Transverse colon (tissue), 4 donors: Measurements from ENCODE around the gene TUSC2. TPM values are rescaled to one million over a fixed set of nuclear protein-coding genes. Genes with fewer than 3 reads are reported as not detected.

ENCODE experiments used
- DNase-seq: peaks from one replicate; pipeline ENCODE4 v3.0.0-alpha.2; 2019
- H3K27ac ChIP-seq, 4 donors: fragments of 200-600 bp; sonication (generic); 2 replicates each; pipeline ENCODE4 v1.5.1; 2016 to 2018; ENCODE audit warnings: inconsistent platforms in 4 of 4
- H3K27me3 ChIP-seq: fragments of 200-600 bp; sonication (generic); 2 replicates; pipeline ENCODE4 v1.5.1; 2017; ENCODE audit warnings: inconsistent platforms
- H3K36me3 ChIP-seq, 4 donors: fragments of 200-600 bp; sonication (generic); 2 replicates each; pipeline ENCODE4 v1.5.1; 2017 to 2019; ENCODE audit warnings: inconsistent platforms in 4 of 4
- H3K4me1 ChIP-seq, 4 donors: fragments of 200-600 bp; sonication (generic); 2 replicates each; pipeline ENCODE4 v1.5.1; 2017 to 2020; ENCODE audit warnings: inconsistent platforms in 4 of 4
- H3K4me3 ChIP-seq, 4 donors: fragments of 200-600 bp; sonication (generic); 1 replicate in 1 of 4; 2 replicates in 3 of 4; pipeline versions ENCODE4 v1.5.1 to v1.6.1; 2017 to 2019; ENCODE audit warnings: inconsistent platforms in 4 of 4
- H3K9me3 ChIP-seq, 2 donors: fragments of 200-600 bp; sonication (generic); 2 replicates each; pipeline ENCODE4 v1.5.1; 2017 to 2019; ENCODE audit warnings: inconsistent platforms in 2 of 2
- EP300 ChIP-seq: sonication (generic); formaldehyde crosslinking; IDR thresholded peaks from one replicate; pipeline ENCODE4 v1.6.1; 2017; ENCODE audit warnings: antibody characterized with exemption, low read depth
- POLR2A ChIP-seq: fragments of 450-650 bp; IDR thresholded peaks from one replicate; pipeline ENCODE4 v1.6.1; 2016; ENCODE audit warnings: antibody characterized with exemption, mild to moderate bottlenecking, moderate library complexity
- POLR2AphosphoS5 ChIP-seq, 3 donors: sonication (generic); formaldehyde crosslinking; IDR thresholded peaks; one replicate each; pipeline ENCODE4 v1.6.1; 2016; ENCODE audit warnings: antibody characterized with exemption in 3 of 3
- WGBS, 2 donors: methylation state at CpG; one replicate each; pipeline ENCODE4 v1.1.5; 2018; ENCODE audit warnings: low coverage in 1 of 2; 5-methylcytosine and 5-hydroxymethylcytosine counted together
- in situ Hi-C, 4 donors: fragments of 200-750 bp; cut with MboI; loops; one replicate each; pipeline versions ENCODE4 v1.15.0 to v1.15.1; 2017; ENCODE audit warnings: low sequenced_read_pairs in 3 of 4, low pct_ligation_motif_present in 1 of 4, low pct_unique_long_range_greater_than_20kb in 1 of 4
- intact Hi-C: fragments of 100-400 bp; cut with DNase I; formaldehyde crosslinking; loops from one replicate; pipeline ENCODE4 v1.15.1; 2023; ENCODE audit warnings: low total_unique reads
- total RNA-seq, 4 donors: library from RNA; depleted of rRNA; stranded (reverse); fragments of >200 nt; gene quantifications; one replicate each; pipeline ENCODE4 v1.1.0, GENCODE V29; 2016
- TF ChIP-seq, protein P1 (sequence below), 5 experiments: fragments of 200-600 bp in 3 of 5; fragments of 450-650 bp in 2 of 5; sonication (generic) in 3 of 5; IDR thresholded peaks; 1 replicate in 2 of 5; 2 replicates in 3 of 5; pipeline ENCODE4 v1.5.1; 2016 to 2017; ENCODE audit warnings: antibody characterized with exemption in 5 of 5, inconsistent platforms in 3 of 5, mild to moderate bottlenecking in 2 of 5, moderate library complexity in 1 of 5

Gene TUSC2
- total RNA-seq, 4 donors from 2014 or later: 7.9 to 39.6 (median 28.0) TPM

DNA sequence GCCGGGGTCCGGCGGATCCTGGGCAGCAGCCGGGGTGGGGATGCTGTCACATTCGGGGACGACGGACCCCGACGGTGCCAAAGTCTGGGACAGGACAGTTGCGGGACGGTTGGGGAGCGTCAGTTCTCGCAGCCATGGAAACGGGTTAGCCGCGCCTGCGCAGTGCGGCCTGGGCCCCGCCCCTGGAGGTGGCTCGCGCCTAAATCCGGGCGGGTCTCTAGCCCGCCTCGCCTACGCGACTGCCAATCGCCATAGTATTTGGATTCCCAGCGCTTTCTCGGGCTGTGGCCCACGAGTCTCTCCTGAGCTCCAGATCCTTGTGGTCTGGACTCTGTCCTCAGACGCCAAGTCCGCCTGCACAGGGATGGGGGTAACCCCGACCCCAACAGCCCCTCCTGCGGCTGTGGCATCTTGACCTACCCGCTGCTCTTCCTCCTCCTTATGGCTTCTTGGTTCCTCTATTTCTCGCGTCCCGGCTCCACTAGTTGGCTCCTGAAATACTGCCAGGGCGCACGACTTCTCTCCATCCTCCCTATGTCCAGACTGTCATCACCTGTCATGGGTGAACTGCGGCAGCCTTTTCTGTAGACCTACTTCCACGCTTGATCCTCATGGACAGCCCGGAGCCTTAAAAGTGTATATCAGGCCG is 17.7 kb upstream of the TUSC2 start, which contains the start of gene ZMYND10:
ZMYND10 (minus strand) TSS at position 147 of the 649 bp plus-strand sequence. CDS start 153 bp downstream, outside the sequence.
- intact Hi-C loops (loop anchor here (10.0 kb wide), 1 partner anchor 199 kb away; no protein-coding TSS in a partner anchor), in situ Hi-C loops (loop anchor here in 1 of 4 donors (10.0 kb wide), 1 partner anchor 189 kb away; no protein-coding TSS in a partner anchor)
- no peaks in the 10 kb centered on the region for H3K9me3 ChIP-seq
- H3K36me3 ChIP-seq: no peaks in the 10 kb centered on the region
- H3K27me3 ChIP-seq: no peaks in the 10 kb centered on the region
- peak within 1 kb of the TSS in 2 of 4 donors; percentile 2 to 29 for H3K27ac ChIP-seq
- peaks cover 23 to 43% (median 36%) of the 10 kb centered on the region in 4 donors for H3K4me1 ChIP-seq
- peak within 1 kb of the TSS; percentile 18 to 47 (median 27) for H3K4me3 ChIP-seq
- DNase-seq: peak; percentile 78
- TF ChIP-seq POLR2A (no peak), POLR2AphosphoS5 (IDR thresholded peaks at IDR 0.05) (no peak), EP300 (no peak)
- TF ChIP-seq, protein P1, sequence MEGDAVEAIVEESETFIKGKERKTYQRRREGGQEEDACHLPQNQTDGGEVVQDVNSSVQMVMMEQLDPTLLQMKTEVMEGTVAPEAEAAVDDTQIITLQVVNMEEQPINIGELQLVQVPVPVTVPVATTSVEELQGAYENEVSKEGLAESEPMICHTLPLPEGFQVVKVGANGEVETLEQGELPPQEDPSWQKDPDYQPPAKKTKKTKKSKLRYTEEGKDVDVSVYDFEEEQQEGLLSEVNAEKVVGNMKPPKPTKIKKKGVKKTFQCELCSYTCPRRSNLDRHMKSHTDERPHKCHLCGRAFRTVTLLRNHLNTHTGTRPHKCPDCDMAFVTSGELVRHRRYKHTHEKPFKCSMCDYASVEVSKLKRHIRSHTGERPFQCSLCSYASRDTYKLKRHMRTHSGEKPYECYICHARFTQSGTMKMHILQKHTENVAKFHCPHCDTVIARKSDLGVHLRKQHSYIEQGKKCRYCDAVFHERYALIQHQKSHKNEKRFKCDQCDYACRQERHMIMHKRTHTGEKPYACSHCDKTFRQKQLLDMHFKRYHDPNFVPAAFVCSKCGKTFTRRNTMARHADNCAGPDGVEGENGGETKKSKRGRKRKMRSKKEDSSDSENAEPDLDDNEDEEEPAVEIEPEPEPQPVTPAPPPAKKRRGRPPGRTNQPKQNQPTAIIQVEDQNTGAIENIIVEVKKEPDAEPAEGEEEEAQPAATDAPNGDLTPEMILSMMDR (IDR thresholded peaks at IDR 0.05): no peak
- WGBS, 2 donors: 7 to 16% methylated on average over 3 to 23 of the region's 45 CpGs

DNA sequence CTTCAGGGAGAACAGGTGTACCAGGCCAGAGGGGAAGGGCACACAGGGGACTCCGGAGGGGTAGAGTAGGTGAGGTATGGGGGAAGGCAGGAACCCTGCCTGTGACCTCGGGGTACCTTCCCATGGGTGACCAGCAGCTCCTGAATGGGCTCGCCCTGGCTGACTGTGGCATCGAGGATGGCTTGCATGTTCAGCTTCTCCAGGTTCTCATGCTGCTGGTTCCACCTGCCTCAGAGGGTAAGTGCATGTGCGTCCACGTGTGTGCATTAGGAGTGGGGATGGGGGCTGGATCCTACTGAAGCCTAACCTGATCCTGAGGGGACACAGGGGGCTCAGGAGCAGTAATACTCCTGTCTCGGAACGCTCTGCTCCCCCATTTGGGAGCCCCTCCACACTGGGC is 17.0 kb upstream of the TUSC2 start:
- Histone ChIP-seq H3K27ac (no peak overlapping the region), H3K4me3 (peak overlapping the region in 1 of 4 donors; percentile 47), H3K4me1 (peaks cover 22 to 47% (median 38%) of the 10 kb centered on the region in 4 donors), H3K36me3 (no peaks in the 10 kb centered on the region), H3K27me3 (no peaks in the 10 kb centered on the region), H3K9me3 (no peaks in the 10 kb centered on the region)
- in situ Hi-C loops (loop anchor here in 1 of 4 donors (10.0 kb wide), 1 partner anchor 190 kb away; no protein-coding TSS in a partner anchor), intact Hi-C loops (loop anchor here (10.0 kb wide), 1 partner anchor 200 kb away; no protein-coding TSS in a partner anchor)
- WGBS, 2 donors: 79% methylated on average over 8 of the region's 8 CpGs; no CpG with 5 or more reads in 1 of the 2 donors
- no peak for DNase-seq
- TF ChIP-seq, protein P1 (IDR thresholded peaks at IDR 0.05): no peak
- no peak for TF ChIP-seq POLR2A
- no peak for TF ChIP-seq POLR2AphosphoS5 (IDR thresholded peaks at IDR 0.05)
- TF ChIP-seq EP300: no peak

DNA sequence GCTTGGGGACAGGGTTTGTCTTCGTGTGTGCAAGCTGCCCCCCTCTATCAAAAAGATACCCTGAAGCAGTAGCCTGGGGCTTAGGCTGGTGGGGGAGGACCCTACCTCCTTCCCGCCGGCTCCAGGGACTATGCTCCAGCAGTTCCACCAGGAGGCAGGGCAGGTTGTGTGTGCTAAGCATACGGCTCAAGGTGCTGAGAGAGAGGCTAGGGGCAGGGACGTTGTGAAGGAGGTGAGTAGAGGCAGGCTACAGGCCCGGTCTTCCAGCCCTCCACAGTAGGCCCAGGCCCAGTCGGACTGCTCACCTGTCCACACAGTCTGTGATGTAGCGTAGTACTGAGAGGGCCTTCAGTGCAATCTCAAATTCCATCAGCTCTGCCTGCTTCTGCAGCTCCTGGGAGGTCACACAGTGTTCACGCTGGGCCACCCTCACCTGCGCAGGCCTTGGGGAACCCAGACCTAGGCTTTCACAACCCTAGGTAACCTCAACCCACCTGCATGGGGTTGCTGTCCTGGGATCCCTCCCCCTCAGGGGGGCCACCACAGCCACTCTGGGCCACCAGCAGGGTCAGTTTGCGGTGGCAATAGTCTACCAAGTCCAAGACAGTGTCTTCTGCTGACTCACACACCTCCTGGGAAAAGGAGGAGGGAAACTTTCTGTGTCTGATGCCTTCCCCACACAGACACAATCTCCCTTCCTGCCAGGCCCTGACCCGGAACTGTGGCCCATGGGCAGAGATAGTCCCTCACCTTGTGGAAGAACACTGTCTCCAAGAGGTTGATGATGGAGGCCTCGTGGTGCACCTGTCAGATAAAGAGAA is 15.0 kb upstream of the TUSC2 start:
- H3K9me3 ChIP-seq: no peaks in the 10 kb centered on the region
- H3K4me1 ChIP-seq: peaks cover 12 to 51% (median 33%) of the 10 kb centered on the region in 4 donors
- no peaks in the 10 kb centered on the region for H3K27me3 ChIP-seq
- H3K36me3 ChIP-seq: no peaks in the 10 kb centered on the region
- DNase-seq: no peak
- WGBS, 2 donors: 83 to 100% methylated on average over 1 to 12 of the region's 13 CpGs
- intact Hi-C loops: loop anchor here (10.0 kb wide), 1 partner anchor 202 kb away; no protein-coding TSS in a partner anchor
- TF ChIP-seq EP300: no peak
- no peak overlapping the region for H3K4me3 ChIP-seq
- no peak overlapping the region for H3K27ac ChIP-seq
- in situ Hi-C loops: loop anchor here in 1 of 4 donors (10.0 kb wide), 1 partner anchor 192 kb away; no protein-coding TSS in a partner anchor

DNA sequence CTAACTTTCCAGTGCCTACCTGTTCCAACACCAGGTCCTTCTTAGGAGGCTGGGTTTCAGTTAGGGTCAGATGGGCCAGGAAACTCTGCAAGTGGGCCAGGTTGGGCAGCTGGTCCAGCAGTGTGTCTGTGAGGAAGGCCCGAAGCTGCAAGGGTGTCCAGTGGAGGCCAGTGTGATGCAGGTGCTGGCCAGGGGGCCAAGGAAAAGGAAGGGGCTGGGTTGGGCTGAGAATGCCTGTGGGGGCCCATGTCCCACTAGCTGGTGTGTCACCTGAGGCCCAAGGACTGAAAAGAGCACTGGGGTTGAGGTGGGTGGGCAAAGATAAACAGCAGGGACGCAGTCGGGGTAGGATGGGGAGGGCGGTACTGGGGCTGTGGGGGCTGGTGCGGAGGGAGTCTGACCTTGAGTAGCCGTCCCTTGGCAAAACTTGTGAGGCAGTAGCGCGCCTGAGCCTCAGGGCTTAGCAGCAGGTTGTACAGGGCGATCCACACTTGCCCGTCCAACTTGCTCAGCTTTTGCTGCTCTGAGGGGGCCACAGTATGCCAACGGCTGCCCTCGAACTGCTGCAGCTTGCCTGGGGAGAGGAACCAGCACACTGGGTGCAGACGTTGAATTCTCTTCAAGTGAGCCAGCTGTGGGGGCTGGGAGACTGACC is 14.1 kb upstream of the TUSC2 start:
- Histone ChIP-seq H3K9me3 (no peaks in the 10 kb centered on the region), H3K36me3 (no peaks in the 10 kb centered on the region), H3K27me3 (no peaks in the 10 kb centered on the region), H3K4me3 (no peak overlapping the region), H3K4me1 (peaks cover 12 to 55% (median 37%) of the 10 kb centered on the region in 4 donors), H3K27ac (no peak overlapping the region)
- 93% methylated on average over 13 of the region's 13 CpGs; no CpG with 5 or more reads in 1 of the 2 donors for WGBS, 2 donors
- TF ChIP-seq POLR2A (no peak), POLR2AphosphoS5 (IDR thresholded peaks at IDR 0.05) (no peak), EP300 (no peak)
- TF ChIP-seq, protein P1 (IDR thresholded peaks at IDR 0.05): no peak
- DNase-seq: no peak
- intact Hi-C loops (loop anchor here (10.0 kb wide), 1 partner anchor 203 kb away; no protein-coding TSS in a partner anchor), in situ Hi-C loops (loop anchor here in 1 of 4 donors (10.0 kb wide), 1 partner anchor 193 kb away; no protein-coding TSS in a partner anchor)
